Smooth muscle cell (in vitro differentiated cells): ENCODE data around the gene RNASEH2B. TPM values are rescaled to one million over a fixed set of nuclear protein-coding genes. Genes with fewer than 3 reads are reported as not detected.

Experiments used
- DNase-seq: peaks from one replicate; lab custom pipeline; 2025; ENCODE audit not compliant: unreplicated experiment; lab: John Stamatoyannopoulos, UW
- H2AFZ ChIP-seq: fragments of 200-600 bp; sonication (generic); 2 replicates; pipeline ENCODE4 v1.6.0; 2016; ENCODE audit warnings: antibody characterized with exemption, low read depth, mild to moderate bottlenecking
- H3F3A ChIP-seq: fragments of 200-600 bp; sonication (generic); 2 replicates; pipeline ENCODE4 v1.6.0; 2017; ENCODE audit warnings: antibody characterized with exemption, low read depth
- H3K27ac ChIP-seq: fragments of 200-600 bp; sonication (generic); 2 replicates; pipeline ENCODE4 v1.5.1; 2016; ENCODE audit warnings: low read depth, mild to moderate bottlenecking
- H3K27me3 ChIP-seq: fragments of 200-600 bp; sonication (generic); 2 replicates; pipeline ENCODE4 v1.6.1; 2016; ENCODE audit warnings: low read depth, mild to moderate bottlenecking
- H3K36me3 ChIP-seq: fragments of 200-600 bp; sonication (generic); 2 replicates; pipeline ENCODE4 v1.5.1; 2016; ENCODE audit warnings: low read depth
- H3K4me1 ChIP-seq: fragments of 200-600 bp; sonication (generic); 2 replicates; pipeline ENCODE4 v1.5.1; 2016; ENCODE audit warnings: low read depth
- H3K4me2 ChIP-seq: fragments of 200-600 bp; sonication (generic); 2 replicates; pipeline ENCODE4 v1.6.0; 2016; ENCODE audit warnings: mild to moderate bottlenecking
- H3K4me3 ChIP-seq: fragments of 200-600 bp; sonication (generic); 2 replicates; pipeline ENCODE4 v1.5.1; 2016; ENCODE audit warnings: mild to moderate bottlenecking
- H3K79me2 ChIP-seq: fragments of 200-600 bp; sonication (generic); 2 replicates; pipeline ENCODE4 v1.6.0; 2016; ENCODE audit warnings: low read depth, mild to moderate bottlenecking
- H3K9ac ChIP-seq: fragments of 200-600 bp; sonication (generic); 2 replicates; pipeline ENCODE4 v1.6.0; 2016; ENCODE audit warnings: low read depth
- H3K9me3 ChIP-seq: fragments of 200-600 bp; sonication (generic); replicated peaks from 2 replicates; pipeline ENCODE4 v1.5.1; 2016; ENCODE audit warnings: low read depth
- H4K20me1 ChIP-seq: fragments of 200-600 bp; sonication (generic); 2 replicates; pipeline ENCODE4 v1.6.0; 2016; ENCODE audit warnings: low read depth
- CTCF ChIP-seq: fragments of 200-600 bp; sonication (generic); IDR thresholded peaks from 2 replicates; pipeline ENCODE4 v1.5.1; 2017; ENCODE audit warnings: borderline replicate concordance, mild to moderate bottlenecking, antibody characterized with exemption; ENCODE audit not compliant: insufficient read depth, poor library complexity, severe bottlenecking
- whole genome bisulfite sequencing: methylation state at CpG from one replicate; pipeline ENCODE4 v1.1.7; 2016; ENCODE audit warnings: low lambda C conversion rate; 5-methylcytosine and 5-hydroxymethylcytosine counted together
- polyA plus RNA-seq: library from polyadenylated mRNA; unstranded; fragments of >200 nt; fragmentation: Nextera tagmentation; extraction: Ambion mirVana; gene quantifications from 2 replicates; pipeline ENCODE4 v1.2.1, GENCODE V29; 2016
- total RNA-seq: library from RNA; depleted of rRNA; stranded (reverse); fragments of >200 nt; gene quantifications from 2 replicates; pipeline ENCODE4 v1.2.3, GENCODE V29; 2014

The RNASEH2B gene
- total and polyA plus RNA-seq, 2 experiments from 2014 or later = 16.1 to 18.9 TPM

GRCh38 chr13:50916701-50917184 lies 7.2 kb downstream of the RNASEH2B start:
- Histone ChIP-seq H3K36me3 (no peaks in the 10 kb centered on the region), H3K27ac (no peak overlapping the region), H3K79me2 (peaks cover 11% of the 10 kb centered on the region), H3F3A (peaks cover 7% of the 10 kb centered on the region), H2AFZ (no peak overlapping the region), H3K4me2 (no peak overlapping the region), H3K9me3 (peaks cover under 1% of the 10 kb centered on the region), H4K20me1 (peaks cover 14% of the 10 kb centered on the region), H3K4me1 (peaks cover 2% of the 10 kb centered on the region), H3K9ac (no peak overlapping the region), H3K27me3 (no peaks in the 10 kb centered on the region), H3K4me3 (no peak overlapping the region)
- no peak for DNase-seq
- 91% methylated on average over 2 of the region's 2 CpGs for WGBS
- TF ChIP-seq CTCF = no peak

- Histone ChIP-seq H4K20me1 (peaks cover 10% of the 10 kb centered on the region), H3K27ac (no peak overlapping the region), H3F3A (peaks cover 7% of the 10 kb centered on the region), H3K27me3 (no peaks in the 10 kb centered on the region), H2AFZ (no peak overlapping the region), H3K4me1 (no peaks in the 10 kb centered on the region), H3K4me2 (no peak overlapping the region), H3K9me3 (peaks cover 9% of the 10 kb centered on the region), H3K4me3 (no peak overlapping the region), H3K36me3 (peaks cover 2% of the 10 kb centered on the region), H3K9ac (no peak overlapping the region), H3K79me2 (peaks cover 11% of the 10 kb centered on the region)
- DNase-seq = no peak
- no peak for TF ChIP-seq CTCF
Measured at GRCh38 chr13:50917572-50917971, 8.0 kb downstream of the RNASEH2B start.

- H3K9me3 ChIP-seq = peaks cover 19% of the 10 kb centered on the region
- DNase-seq = no peak
- peaks cover 10% of the 10 kb centered on the region for H4K20me1 ChIP-seq
- H3K9ac ChIP-seq = no peak overlapping the region
- peaks cover 8% of the 10 kb centered on the region for H3K36me3 ChIP-seq
- WGBS = 99% methylated on average over 3 of the region's 3 CpGs
- H3K4me2 ChIP-seq = no peak overlapping the region
- no peak overlapping the region for H3K4me3 ChIP-seq
- H2AFZ ChIP-seq = no peak overlapping the region
- H3F3A ChIP-seq = peaks cover 7% of the 10 kb centered on the region
- no peaks in the 10 kb centered on the region for H3K27me3 ChIP-seq
- H3K79me2 ChIP-seq = peaks cover 9% of the 10 kb centered on the region
- H3K4me1 ChIP-seq = no peaks in the 10 kb centered on the region
- TF ChIP-seq CTCF = no peak
- no peak overlapping the region for H3K27ac ChIP-seq
Measured at GRCh38 chr13:50918567-50918966, 9.0 kb downstream of the RNASEH2B start.

GRCh38 chr13:50919277-50919676 lies 9.7 kb downstream of the RNASEH2B start:
- H3F3A ChIP-seq = peaks cover 5% of the 10 kb centered on the region
- H3K4me2 ChIP-seq = no peak overlapping the region
- peaks cover 10% of the 10 kb centered on the region for H4K20me1 ChIP-seq
- peaks cover 5% of the 10 kb centered on the region for H3K79me2 ChIP-seq
- DNase-seq = no peak
- no peak overlapping the region for H3K27ac ChIP-seq
- peaks cover 26% of the 10 kb centered on the region for H3K9me3 ChIP-seq
- WGBS = 98% methylated on average over 2 of the region's 2 CpGs
- TF ChIP-seq CTCF = no peak
- no peaks in the 10 kb centered on the region for H3K27me3 ChIP-seq
- H3K36me3 ChIP-seq = peaks cover 8% of the 10 kb centered on the region
- H3K9ac ChIP-seq = no peak overlapping the region
- no peak overlapping the region for H2AFZ ChIP-seq
- no peaks in the 10 kb centered on the region for H3K4me1 ChIP-seq
- no peak overlapping the region for H3K4me3 ChIP-seq
